ENCODE data around the gene VAC14.
A peak's percentile ranks its signal among the peaks of the same experiment; 100 is the strongest.

The VAC14 gene

GRCh38 chr16:70657956-70658355 lies 143.0 kb downstream of the VAC14 start:
- H3K4me3 ChIP-seq (ENCODE audit: low read length): no peak overlapping the region
- no peak for TF ChIP-seq CTCF (IDR thresholded peaks at IDR 0.05; ENCODE audit: insufficient read depth, low read depth, low read length, missing control alignments)
- no peak for DNase-seq (ENCODE audit: low read depth)

GRCh38 chr16:70656712-70657263 lies 144.2 kb downstream of the VAC14 start:
- no peak for DNase-seq (ENCODE audit: low read depth)
- no peak for TF ChIP-seq CTCF (IDR thresholded peaks at IDR 0.05; ENCODE audit: insufficient read depth, low read depth, low read length, missing control alignments)
- no peak overlapping the region for H3K4me3 ChIP-seq (ENCODE audit: low read length)

GRCh38 chr16:70656065-70656711 lies 144.8 kb downstream of the VAC14 start:
- H3K4me3 ChIP-seq (ENCODE audit: low read length): no peak overlapping the region
- no peak for DNase-seq (ENCODE audit: low read depth)
- no peak for TF ChIP-seq CTCF (IDR thresholded peaks at IDR 0.05; ENCODE audit: insufficient read depth, low read depth, low read length, missing control alignments)

- peak; percentile 83 for DNase-seq (ENCODE audit: low read depth)
- peak overlapping the region; percentile 24 for H3K4me3 ChIP-seq (ENCODE audit: low read length)
- peak; percentile 89 for TF ChIP-seq CTCF (IDR thresholded peaks at IDR 0.05; ENCODE audit: insufficient read depth, low read depth, low read length, missing control alignments)
Observed at GRCh38 chr16:70653809-70654771, 146.9 kb downstream of the VAC14 start.

- TF ChIP-seq CTCF (IDR thresholded peaks at IDR 0.05; ENCODE audit: insufficient read depth, low read depth, low read length, missing control alignments): no peak
- no peak for DNase-seq (ENCODE audit: low read depth)
- H3K4me3 ChIP-seq (ENCODE audit: low read length): no peak overlapping the region
Observed at GRCh38 chr16:70653406-70653805, 147.6 kb downstream of the VAC14 start.

GRCh38 chr16:70652322-70652721 lies 148.6 kb downstream of the VAC14 start:
- no peak overlapping the region for H3K4me3 ChIP-seq (ENCODE audit: low read length)
- no peak for TF ChIP-seq CTCF (IDR thresholded peaks at IDR 0.05; ENCODE audit: insufficient read depth, low read depth, low read length, missing control alignments)
- DNase-seq (ENCODE audit: low read depth): no peak

Data from epithelial cell of esophagus (primary cell).